ENCODE results near the gene LZTFL1. TPM values are rescaled to one million over a fixed set of nuclear protein-coding genes. Genes with fewer than 3 reads are reported as not detected.

Gene LZTFL1
- total RNA-seq, 8 experiments from 2014 or later: 2.9 to 32.4 (median 12.6) TPM

DNA sequence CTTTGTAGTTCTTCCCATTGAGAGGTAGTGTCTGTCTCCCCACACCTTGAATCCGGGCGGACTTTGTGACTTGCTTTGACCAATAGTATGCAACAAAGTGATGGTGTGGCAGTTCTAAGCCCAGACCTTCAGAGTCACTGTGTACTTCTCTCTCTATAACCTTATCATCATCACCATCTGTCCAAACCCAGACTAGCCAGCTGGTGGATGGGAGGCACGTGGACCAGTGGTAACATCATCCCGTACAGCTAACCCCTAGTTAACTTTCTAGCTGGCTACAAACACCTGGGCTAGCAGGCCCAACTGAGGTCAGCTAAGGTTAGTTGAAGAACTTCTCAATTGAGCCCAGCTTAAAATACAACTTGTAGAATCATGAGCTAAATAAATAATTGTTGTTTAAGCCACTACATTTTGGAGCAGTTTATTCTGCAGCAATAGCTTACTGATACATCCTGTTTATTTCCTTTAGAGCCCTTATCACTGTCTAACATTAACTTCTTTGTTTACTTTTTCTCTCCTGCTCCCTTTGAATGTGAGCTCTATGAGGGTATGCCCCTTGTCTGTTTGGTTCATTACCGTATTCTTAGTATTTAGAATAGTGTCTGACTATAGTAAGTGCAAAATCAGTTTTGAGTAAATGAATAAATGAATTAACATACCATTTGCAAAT, 32.9 kb upstream of the LZTFL1 start:
- 55 to 100% (median 88%) methylated on average over 1 to 5 of the region's 5 CpGs for WGBS, 10 experiments
- no peak overlapping the region for H3K4me3 ChIP-seq
- no peaks in the 10 kb centered on the region for H3K4me1 ChIP-seq (replicated peaks in 1 of 2)
- H3K27ac ChIP-seq: no peak overlapping the region
- ATAC-seq (replicated peaks in 6 of 8): no peak
- in situ Hi-C loops (cut with MboI; ENCODE audit: low pct_unique_long_range_greater_than_20kb in 2 of 9, low sequenced_read_pairs in 9 of 9, unreplicated experiment in 9 of 9): no loop called here

DNA sequence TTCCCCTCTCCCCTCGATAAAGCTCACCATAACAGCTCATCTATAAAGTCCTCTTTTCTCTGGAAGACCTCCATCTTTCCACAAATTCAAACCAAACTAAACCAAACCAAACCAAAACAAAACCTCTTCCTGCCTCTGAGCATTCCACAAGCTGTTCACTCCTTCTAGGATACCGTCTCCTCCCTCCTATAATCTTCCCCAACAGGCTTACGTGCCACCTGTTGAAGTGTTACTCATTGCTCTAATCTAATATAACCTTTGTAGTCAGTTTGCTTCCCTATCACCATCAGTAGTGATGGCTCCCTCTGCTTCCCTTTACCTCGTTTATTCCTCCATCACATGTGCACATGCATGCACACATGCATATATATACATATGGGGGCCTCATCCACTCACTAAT, 31.7 kb upstream of the LZTFL1 start:
- no peak overlapping the region for H3K27ac ChIP-seq
- in situ Hi-C loops (cut with MboI; ENCODE audit: low pct_unique_long_range_greater_than_20kb in 2 of 9, low sequenced_read_pairs in 9 of 9, unreplicated experiment in 9 of 9): no loop called here
- no peak overlapping the region for H3K4me3 ChIP-seq
- ATAC-seq (replicated peaks in 6 of 8): no peak
- no peaks in the 10 kb centered on the region for H3K4me1 ChIP-seq (replicated peaks in 1 of 2)
- WGBS, 10 experiments: 27 to 100% (median 90%) methylated on average over 1 to 4 of the region's 4 CpGs

GRCh38 chr3:45873036-45873435, 31.1 kb upstream of the LZTFL1 start:
- Histone ChIP-seq H3K4me3 (no peak overlapping the region), H3K4me1 (replicated peaks in 1 of 2) (no peaks in the 10 kb centered on the region), H3K27ac (no peak overlapping the region)
- ATAC-seq (replicated peaks in 6 of 8): peak in 1 of 8 experiments; percentile 93
- in situ Hi-C loops (cut with MboI; ENCODE audit: low pct_unique_long_range_greater_than_20kb in 2 of 9, low sequenced_read_pairs in 9 of 9, unreplicated experiment in 9 of 9): no loop called here

- ATAC-seq (replicated peaks in 6 of 8): no peak
- no peaks in the 10 kb centered on the region for H3K4me1 ChIP-seq (replicated peaks in 1 of 2)
- H3K4me3 ChIP-seq: no peak overlapping the region
- WGBS, 10 experiments: 50 to 100% (median 91%) methylated on average over 1 to 2 of the region's 2 CpGs; no CpG with 5 or more reads in 4 of the 10 experiments
- no peak overlapping the region for H3K27ac ChIP-seq
- in situ Hi-C loops (cut with MboI; ENCODE audit: low pct_unique_long_range_greater_than_20kb in 2 of 9, low sequenced_read_pairs in 9 of 9, unreplicated experiment in 9 of 9): no loop called here
Measured at GRCh38 chr3:45872569-45872968, 30.6 kb upstream of the LZTFL1 start.

GRCh38 chr3:45871780-45872179, 29.9 kb upstream of the LZTFL1 start:
- ATAC-seq (replicated peaks in 6 of 8): no peak
- no peaks in the 10 kb centered on the region for H3K4me1 ChIP-seq (replicated peaks in 1 of 2)
- in situ Hi-C loops (cut with MboI; ENCODE audit: low pct_unique_long_range_greater_than_20kb in 2 of 9, low sequenced_read_pairs in 9 of 9, unreplicated experiment in 9 of 9): no loop called here
- H3K4me3 ChIP-seq: no peak overlapping the region
- H3K27ac ChIP-seq: no peak overlapping the region
- 40 to 100% (median 87%) methylated on average over 1 to 6 of the region's 6 CpGs; no CpG with 5 or more reads in 2 of the 10 experiments for WGBS, 10 experiments

DNA sequence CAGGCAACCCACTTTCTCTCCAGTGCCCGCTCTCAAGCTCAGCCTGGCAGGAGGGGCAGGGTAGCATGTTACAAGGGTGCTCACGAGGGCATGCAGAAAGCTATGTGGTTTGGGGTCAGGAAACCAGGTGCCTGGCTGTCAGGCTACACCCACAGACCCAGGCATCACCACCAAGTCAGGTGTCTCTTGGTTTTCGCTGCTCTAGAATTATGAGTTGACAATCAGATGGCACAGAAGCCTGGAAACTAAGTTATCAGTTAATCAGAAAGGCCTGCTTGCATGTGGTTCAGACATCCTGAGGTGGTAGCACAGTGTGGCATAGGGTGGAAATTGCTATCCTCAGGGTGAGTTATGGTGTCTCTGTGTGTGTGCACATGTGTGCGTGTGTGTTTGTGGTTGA, 28.2 kb upstream of the LZTFL1 start:
- Histone ChIP-seq H3K4me3 (no peak overlapping the region), H3K4me1 (replicated peaks in 1 of 2) (no peaks in the 10 kb centered on the region), H3K27ac (no peak overlapping the region)
- in situ Hi-C loops (cut with MboI; ENCODE audit: low pct_unique_long_range_greater_than_20kb in 2 of 9, low sequenced_read_pairs in 9 of 9, unreplicated experiment in 9 of 9): no loop called here
- no peak for ATAC-seq (replicated peaks in 6 of 8)
- WGBS, 10 experiments: 30 to 100% (median 89%) methylated on average over 1 to 3 of the region's 4 CpGs; no CpG with 5 or more reads in 3 of the 10 experiments

DNA sequence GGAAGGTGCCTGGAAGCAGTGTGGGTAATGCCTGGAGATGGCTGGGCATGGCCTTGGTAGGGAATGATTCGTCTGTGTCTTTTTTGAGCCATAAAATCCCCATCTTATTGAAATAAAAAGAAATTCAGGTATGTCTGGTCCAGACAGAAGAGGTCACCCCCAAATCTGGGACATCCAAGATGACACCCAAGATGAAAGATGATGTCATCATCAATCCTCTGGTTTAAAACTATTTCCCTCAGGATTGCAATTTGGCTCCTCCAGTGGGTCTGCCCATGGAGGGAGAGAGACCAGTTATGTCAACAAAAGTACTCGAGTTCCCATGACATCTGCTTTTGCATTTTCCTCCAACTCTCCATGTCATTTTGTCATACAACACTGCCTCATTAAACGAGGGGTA, 27.7 kb upstream of the LZTFL1 start:
- in situ Hi-C loops (cut with MboI; ENCODE audit: low pct_unique_long_range_greater_than_20kb in 2 of 9, low sequenced_read_pairs in 9 of 9, unreplicated experiment in 9 of 9): no loop called here
- Histone ChIP-seq H3K4me3 (no peak overlapping the region), H3K4me1 (replicated peaks in 1 of 2) (no peaks in the 10 kb centered on the region), H3K27ac (no peak overlapping the region)
- WGBS, 10 experiments: 0 to 90% (median 82%) methylated on average over 1 to 3 of the region's 3 CpGs; no CpG with 5 or more reads in 2 of the 10 experiments
- no peak for ATAC-seq (replicated peaks in 6 of 8)

DNA sequence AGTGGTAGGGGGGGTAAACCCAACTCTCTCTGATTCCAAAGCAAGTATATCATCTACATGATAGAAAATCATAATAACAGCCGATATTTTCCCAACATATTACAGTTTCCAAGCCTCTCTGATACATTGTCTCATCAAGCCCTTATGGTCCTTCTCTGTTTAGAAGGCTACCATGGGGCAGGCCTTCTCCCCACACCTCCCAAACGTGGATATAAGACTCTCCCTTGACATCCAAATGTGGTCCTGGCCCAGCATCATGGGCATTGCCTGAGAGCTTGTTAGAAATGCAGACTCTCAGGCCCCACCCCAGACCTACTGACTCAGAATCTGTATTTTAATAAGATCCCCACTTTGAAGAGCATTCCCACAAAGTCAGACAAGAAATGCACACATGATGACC, 26.7 kb upstream of the LZTFL1 start:
- no peak overlapping the region for H3K27ac ChIP-seq
- ATAC-seq (replicated peaks in 6 of 8): peak in 2 of 8 experiments; percentile 65 to 67
- H3K4me1 ChIP-seq (replicated peaks in 1 of 2): no peaks in the 10 kb centered on the region
- in situ Hi-C loops (cut with MboI; ENCODE audit: low pct_unique_long_range_greater_than_20kb in 2 of 9, low sequenced_read_pairs in 9 of 9, unreplicated experiment in 9 of 9): no loop called here
- WGBS, 10 experiments: 0 to 100% (median 83%) methylated on average over 1 to 2 of the region's 2 CpGs; no CpG with 5 or more reads in 3 of the 10 experiments
- H3K4me3 ChIP-seq: no peak overlapping the region

DNA sequence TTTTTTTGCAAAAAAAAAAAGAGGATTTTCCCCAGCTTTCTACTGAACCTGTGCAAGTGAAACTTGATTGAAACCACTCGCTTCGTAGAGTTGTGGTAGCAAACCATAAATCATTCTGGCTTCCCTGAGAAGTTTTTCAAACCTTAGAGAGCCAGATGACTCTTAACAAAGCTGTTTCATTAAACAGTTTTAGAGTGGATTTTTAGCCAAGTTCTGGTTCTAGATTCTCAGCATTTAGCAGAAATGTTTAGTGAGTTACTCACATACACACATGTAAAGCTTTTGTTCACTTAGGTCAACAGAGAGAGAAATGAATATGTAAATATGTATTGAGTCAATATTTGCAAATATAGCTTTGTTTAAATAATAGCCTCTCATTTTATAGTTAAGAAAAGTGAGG, 26.3 kb upstream of the LZTFL1 start:
- H3K4me3 ChIP-seq: no peak overlapping the region
- WGBS, 10 experiments: 33 to 86% (median 62%) methylated on average over 1 to 2 of the region's 2 CpGs; no CpG with 5 or more reads in 2 of the 10 experiments
- H3K27ac ChIP-seq: no peak overlapping the region
- in situ Hi-C loops (cut with MboI; ENCODE audit: low pct_unique_long_range_greater_than_20kb in 2 of 9, low sequenced_read_pairs in 9 of 9, unreplicated experiment in 9 of 9): no loop called here
- peak in 3 of 8 experiments; percentile 82 to 97 (median 82) for ATAC-seq (replicated peaks in 6 of 8)
- H3K4me1 ChIP-seq (replicated peaks in 1 of 2): no peaks in the 10 kb centered on the region

- in situ Hi-C loops (cut with MboI; ENCODE audit: low pct_unique_long_range_greater_than_20kb in 2 of 9, low sequenced_read_pairs in 9 of 9, unreplicated experiment in 9 of 9): no loop called here
- ATAC-seq (replicated peaks in 6 of 8): no peak
- H3K4me1 ChIP-seq (replicated peaks in 1 of 2): peaks cover 0 to 3% of the 10 kb centered on the region in 2 donors
- no peak overlapping the region for H3K27ac ChIP-seq
- no peak overlapping the region for H3K4me3 ChIP-seq
- 41 to 100% (median 90%) methylated on average over 1 to 6 of the region's 6 CpGs; no CpG with 5 or more reads in 1 of the 10 experiments for WGBS, 10 experiments
Measured at GRCh38 chr3:45865563-45865962, 23.6 kb upstream of the LZTFL1 start.

GRCh38 chr3:45864760-45865519, 23.0 kb upstream of the LZTFL1 start:
- Histone ChIP-seq H3K27ac (no peak overlapping the region), H3K4me3 (no peak overlapping the region), H3K4me1 (replicated peaks in 1 of 2) (peaks cover 0 to 3% of the 10 kb centered on the region in 2 donors)
- WGBS, 10 experiments: 39 to 93% (median 73%) methylated on average over 2 to 7 of the region's 8 CpGs; no CpG with 5 or more reads in 2 of the 10 experiments
- in situ Hi-C loops (cut with MboI; ENCODE audit: low pct_unique_long_range_greater_than_20kb in 2 of 9, low sequenced_read_pairs in 9 of 9, unreplicated experiment in 9 of 9): no loop called here
- ATAC-seq (replicated peaks in 6 of 8): no peak

- Histone ChIP-seq H3K4me1 (replicated peaks in 1 of 2) (peaks cover 0 to 3% of the 10 kb centered on the region in 2 donors), H3K27ac (no peak overlapping the region), H3K4me3 (no peak overlapping the region)
- WGBS, 10 experiments: 34 to 79% (median 58%) methylated on average over 1 to 7 of the region's 7 CpGs
- in situ Hi-C loops (cut with MboI; ENCODE audit: low pct_unique_long_range_greater_than_20kb in 2 of 9, low sequenced_read_pairs in 9 of 9, unreplicated experiment in 9 of 9): no loop called here
- ATAC-seq (replicated peaks in 6 of 8): peak in 2 of 8 experiments; percentile 56 to 61
Measured at GRCh38 chr3:45861043-45861719, 19.3 kb upstream of the LZTFL1 start.

DNA sequence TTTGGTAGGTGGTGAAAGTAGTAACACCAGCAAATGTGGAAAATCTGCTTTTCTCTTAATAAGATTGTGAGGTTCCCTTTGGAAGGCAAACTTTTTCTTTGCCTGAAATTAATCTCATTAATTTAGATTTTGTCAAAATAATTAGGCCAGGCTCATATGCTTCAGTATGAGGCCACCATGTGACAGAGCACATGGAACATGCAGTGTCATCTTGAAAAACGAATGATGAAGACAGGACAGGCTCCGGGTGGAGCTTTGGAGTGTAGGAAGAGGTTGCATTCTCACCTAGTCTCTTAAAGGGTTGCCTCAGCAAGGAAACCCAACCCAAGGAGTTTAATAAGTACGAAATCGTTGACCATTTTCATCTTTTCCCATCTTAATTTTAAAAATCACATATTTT, 18.6 kb upstream of the LZTFL1 start:
- WGBS, 10 experiments: 29 to 93% (median 67%) methylated on average over 1 to 4 of the region's 4 CpGs; no CpG with 5 or more reads in 1 of the 10 experiments
- H3K4me1 ChIP-seq (replicated peaks in 1 of 2): peaks cover 0 to 3% of the 10 kb centered on the region in 2 donors
- no peak overlapping the region for H3K4me3 ChIP-seq
- no peak for ATAC-seq (replicated peaks in 6 of 8)
- no peak overlapping the region for H3K27ac ChIP-seq
- in situ Hi-C loops (cut with MboI; ENCODE audit: low pct_unique_long_range_greater_than_20kb in 2 of 9, low sequenced_read_pairs in 9 of 9, unreplicated experiment in 9 of 9): no loop called here

All from motor neuron (in vitro differentiated cells).